Vagina (tissue), 2 donors: ENCODE results near the gene CT47A7. TPM values are rescaled to one million over a fixed set of nuclear protein-coding genes. Genes with fewer than 3 reads are reported as not detected.
"Not testable (repeated sequence)": the region's sequence is repeated elsewhere in the genome, so short reads cannot be mapped to it uniquely, and the experiment has no call there.

Experiments
- DNase-seq, 2 donors: peaks; one replicate each; pipeline ENCODE4 v3.0.0-alpha.2; 2017; ENCODE audit errors: extremely low spot score in 2 of 2
- H3K27ac ChIP-seq: fragments of 200-600 bp; sonication (generic); one replicate; pipeline ENCODE4 v1.5.1; 2019
- H3K27me3 ChIP-seq: fragments of 200-600 bp; sonication (generic); one replicate; pipeline ENCODE4 v1.5.1; 2019
- H3K36me3 ChIP-seq, 2 donors: fragments of 200-600 bp; sonication (generic); one replicate each; pipeline ENCODE4 v1.5.1; 2017 to 2019
- H3K4me1 ChIP-seq: fragments of 200-600 bp; sonication (generic); one replicate; pipeline ENCODE4 v1.5.1; 2019
- H3K4me3 ChIP-seq, 2 donors: fragments of 200-600 bp; sonication (generic); 1 replicate in 1 of 2; 2 replicates in 1 of 2; pipeline ENCODE4 v1.5.1; 2016 to 2019
- H3K9me3 ChIP-seq: fragments of 200-600 bp; sonication (generic); one replicate; pipeline ENCODE4 v1.5.1; 2019
- CTCF ChIP-seq, 3 experiments: fragments of 450-650 bp in 2 of 3; fragments of 200-600 bp in 1 of 3; sonication (generic) in 1 of 3; IDR thresholded peaks; one replicate each; pipeline ENCODE4 v1.5.1; 2017 to 2019; ENCODE audit warnings: antibody characterized with exemption in 3 of 3, mild to moderate bottlenecking in 2 of 3, moderate library complexity in 2 of 3
- POLR2A ChIP-seq, 2 donors: fragments of 450-650 bp; IDR thresholded peaks; one replicate each; pipeline ENCODE4 v1.6.1; 2017; ENCODE audit warnings: antibody characterized with exemption in 2 of 2, mild to moderate bottlenecking in 2 of 2, moderate library complexity in 2 of 2
- POLR2AphosphoS5 ChIP-seq, 2 donors: sonication (generic); formaldehyde crosslinking; IDR thresholded peaks; one replicate each; pipeline ENCODE4 v1.9.0; 2017; ENCODE audit warnings: antibody characterized with exemption in 2 of 2, mild to moderate bottlenecking in 2 of 2, low read depth in 1 of 2; ENCODE audit not compliant: insufficient read depth in 1 of 2
- intact Hi-C: fragments of 100-400 bp; cut with DNase I; formaldehyde crosslinking; loops from one replicate; pipeline ENCODE4 v1.15.1; 2023
- small RNA-seq: library from RNA; depleted of rRNA; stranded (forward); fragments of <200 nt; gene quantifications from one replicate; pipeline ENCODE3, GENCODE V24; 2016
- total RNA-seq: library from RNA; depleted of rRNA; stranded (reverse); fragments of >200 nt; gene quantifications from one replicate; pipeline ENCODE4 v1.2.3, GENCODE V29; 2016

The CT47A7 gene
- not detected for total RNA-seq

GRCh38 chrX:120956500-120956899, at the start of gene CT47A7:
Gene CT47A7, minus strand, starts transcription at chrX:120956600. Its CDS starts 255 bp downstream, at chrX:120956345.
- H3K9me3 ChIP-seq, H3K4me1 ChIP-seq, H3K4me3 ChIP-seq, H3K36me3 ChIP-seq, H3K27me3 ChIP-seq, H3K27ac ChIP-seq, intact Hi-C loops, DNase-seq: not testable (repeated sequence)

GRCh38 chrX:121000589-121000988, 44.2 kb upstream of the CT47A7 start:
- intact Hi-C loops: no loop called here
- Histone ChIP-seq H3K36me3 (no peaks in the 10 kb centered on the region), H3K27me3 (no peaks in the 10 kb centered on the region), H3K4me1 (no peaks in the 10 kb centered on the region), H3K27ac (no peak overlapping the region), H3K9me3 (no peaks in the 10 kb centered on the region), H3K4me3 (no peak overlapping the region)
- TF ChIP-seq POLR2A (IDR thresholded peaks at IDR 0.05): no peak
- TF ChIP-seq POLR2AphosphoS5 (IDR thresholded peaks at IDR 0.05; ENCODE audit: insufficient read depth in 1 of 2, low read depth in 1 of 2): no peak
- no peak for TF ChIP-seq CTCF (IDR thresholded peaks at IDR 0.05)
- no peak for DNase-seq

GRCh38 chrX:120999413-120999812, 43.0 kb upstream of the CT47A7 start:
- no peak overlapping the region for H3K27ac ChIP-seq
- intact Hi-C loops: no loop called here
- no peak for DNase-seq
- H3K27me3 ChIP-seq: no peaks in the 10 kb centered on the region
- no peak for TF ChIP-seq POLR2AphosphoS5 (IDR thresholded peaks at IDR 0.05; ENCODE audit: insufficient read depth in 1 of 2, low read depth in 1 of 2)
- no peak overlapping the region for H3K4me3 ChIP-seq
- no peaks in the 10 kb centered on the region for H3K9me3 ChIP-seq
- no peaks in the 10 kb centered on the region for H3K36me3 ChIP-seq
- H3K4me1 ChIP-seq: no peaks in the 10 kb centered on the region

- H3K27ac ChIP-seq, H3K36me3 ChIP-seq, DNase-seq, H3K9me3 ChIP-seq, H3K27me3 ChIP-seq, intact Hi-C loops, H3K4me3 ChIP-seq, H3K4me1 ChIP-seq: not testable (repeated sequence)
Observed at GRCh38 chrX:120985660-120986059, 29.3 kb upstream of the CT47A7 start, which contains the start of gene CT47A1. Gene CT47A1, minus strand, starts transcription at chrX:120985760. Its CDS starts 231 bp downstream, at chrX:120985529.

Small RNA genes lying within 50 kb of the gene (small RNA-seq; reads per million reads assigned to genes)
- not detected for gene AL670379.1
- gene AL670379.10: not detected
- gene AL670379.11: not detected
- not detected for gene AL670379.12
- not detected for gene AL670379.2
- not detected for gene AL670379.3
- gene AL670379.4: not detected
- gene AL670379.5: not detected
- gene AL670379.6: not detected
- gene AL670379.7: not detected
- not detected for gene AL670379.8
- not detected for gene AL670379.9

Other genes starting within 250 kb of the CT47A7 start
- gene CT47B1, start 80.7 kb downstream of the CT47A7 start, total RNA-seq: not detected
- gene CT47A11, start 19.4 kb downstream of the CT47A7 start, total RNA-seq: not detected
- gene CT47A10, start 14.6 kb downstream of the CT47A7 start, total RNA-seq: not detected
- not detected for gene CT47A9, start 9.7 kb downstream of the CT47A7 start, total RNA-seq
- not detected for gene CT47A8, start 4.9 kb downstream of the CT47A7 start, total RNA-seq
- not detected for gene CT47A6, start 4.9 kb upstream of the CT47A7 start, total RNA-seq
- not detected for gene CT47A5, start 9.7 kb upstream of the CT47A7 start, total RNA-seq
- gene CT47A4, start 14.6 kb upstream of the CT47A7 start, total RNA-seq: not detected
- not detected for gene CT47A3, start 19.5 kb upstream of the CT47A7 start, total RNA-seq
- not detected for gene CT47A2, start 24.3 kb upstream of the CT47A7 start, total RNA-seq
- gene CT47A1, start 29.2 kb upstream of the CT47A7 start, total RNA-seq: not detected
- gene GLUD2, start 91.0 kb upstream of the CT47A7 start, total RNA-seq: 0.98 TPM